Activated CD4-positive, alpha-beta T cell treated with anti-CD3 and anti-CD28 coated beads, Interleukin-2, Interleukin-6, amounts not matched to agents 100 ng/mL and 50 ng/mL, durations not matched to agents 16 hours and 8 hours (primary cell): ENCODE measurements around the gene LRRC74A.

Experiments
- DNase-seq: peaks from one replicate; pipeline ENCODE4 v3.0.0-alpha.2; 2020

Gene LRRC74A

DNA sequence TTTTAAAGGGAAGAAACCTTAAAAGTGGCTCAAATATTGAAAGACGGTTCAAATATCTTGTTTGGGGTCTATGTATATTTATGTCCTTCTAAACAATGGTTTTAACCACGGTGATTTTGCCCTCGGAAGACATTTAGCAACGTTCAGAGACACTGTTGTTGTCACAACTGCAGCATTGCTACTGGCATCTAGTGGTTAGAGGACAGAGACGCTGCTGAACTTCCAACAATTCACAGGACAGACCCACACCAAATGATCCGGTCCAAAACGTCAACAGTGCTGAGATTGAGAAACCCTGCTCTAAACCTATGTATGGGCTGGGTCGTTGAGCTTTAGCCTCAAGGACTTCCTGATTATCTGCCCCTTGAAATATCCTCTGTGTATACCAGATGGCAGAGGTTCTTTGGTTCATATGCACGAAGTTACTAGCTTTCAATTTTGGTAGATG lies 15.2 kb upstream of the LRRC74A start:
- DNase-seq = peak; percentile 45

DNA sequence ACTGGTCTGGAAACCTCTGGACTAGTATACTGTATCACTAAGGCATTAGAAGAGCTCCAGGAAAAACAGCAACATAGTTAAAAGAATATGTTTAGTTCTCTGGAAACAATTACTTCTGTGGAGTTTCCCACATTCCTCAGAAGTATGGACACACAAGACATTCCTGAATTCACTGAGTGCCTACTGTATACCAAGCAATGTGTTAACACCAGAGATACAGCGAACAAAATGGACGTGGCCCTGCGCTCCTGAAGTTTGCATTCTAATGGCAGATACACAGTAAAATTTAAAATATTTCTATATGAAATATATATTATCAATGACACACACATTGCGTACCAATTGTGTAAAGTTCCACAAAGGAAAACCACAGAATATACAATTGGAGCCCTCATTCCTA lies 14.6 kb upstream of the LRRC74A start:
- DNase-seq = no peak

- peak; percentile 24 for DNase-seq
Observed at GRCh38 chr14:76812093-76812421, 14.2 kb upstream of the LRRC74A start.

DNA sequence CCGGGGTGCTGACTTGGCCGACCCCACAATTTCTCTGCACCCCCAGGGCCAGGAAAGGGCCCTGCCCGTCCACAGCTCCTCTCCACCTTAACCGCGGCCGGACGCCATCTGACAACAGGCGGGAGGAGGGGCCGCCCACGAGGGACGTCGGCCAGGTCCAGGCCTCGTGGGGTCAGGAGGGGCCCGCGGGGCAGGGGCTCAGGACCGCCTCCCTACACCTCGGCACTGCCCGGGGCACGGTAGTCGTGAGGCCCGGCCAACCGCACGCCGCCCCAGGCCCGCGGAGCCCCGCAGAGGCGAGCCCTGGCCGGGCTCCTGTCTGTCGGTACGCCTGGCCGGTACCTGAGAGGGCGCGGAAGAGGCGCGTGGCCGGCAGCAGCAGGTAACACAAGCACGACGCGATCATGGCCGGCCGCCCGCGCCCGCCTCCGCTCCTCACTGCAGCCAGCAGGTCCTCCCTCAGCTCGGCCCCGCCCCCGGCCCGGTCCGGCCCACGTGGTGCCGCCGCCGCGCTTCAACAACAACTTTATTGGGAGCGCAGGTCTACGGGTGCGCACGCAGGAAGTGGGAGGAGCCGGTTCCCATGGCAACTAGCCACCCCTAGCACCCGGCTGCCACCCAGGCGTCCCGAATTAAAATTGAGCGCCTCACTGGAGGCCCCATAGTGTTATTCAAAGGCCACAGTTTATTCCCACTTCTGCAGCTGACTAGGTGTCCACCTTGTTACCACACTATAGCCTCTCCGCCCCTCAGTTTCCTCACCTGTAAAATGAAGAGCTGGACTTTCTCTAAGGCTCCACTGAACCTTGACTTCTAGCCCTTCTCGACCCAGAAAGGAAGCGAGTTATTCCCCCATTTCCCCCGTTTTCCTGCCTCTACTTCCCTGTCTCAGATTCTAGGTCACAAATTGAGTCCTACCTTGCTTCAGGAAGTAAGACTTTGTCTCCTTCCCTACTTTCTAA lies 13.5 kb upstream of the LRRC74A start, which contains the start of gene ANGEL1:
Gene ANGEL1 (minus strand): TSS at position 461 of the 962 bp plus-strand sequence. CDS start 55 bp downstream, at position 406.
- peak; percentile 97 for DNase-seq

DNA sequence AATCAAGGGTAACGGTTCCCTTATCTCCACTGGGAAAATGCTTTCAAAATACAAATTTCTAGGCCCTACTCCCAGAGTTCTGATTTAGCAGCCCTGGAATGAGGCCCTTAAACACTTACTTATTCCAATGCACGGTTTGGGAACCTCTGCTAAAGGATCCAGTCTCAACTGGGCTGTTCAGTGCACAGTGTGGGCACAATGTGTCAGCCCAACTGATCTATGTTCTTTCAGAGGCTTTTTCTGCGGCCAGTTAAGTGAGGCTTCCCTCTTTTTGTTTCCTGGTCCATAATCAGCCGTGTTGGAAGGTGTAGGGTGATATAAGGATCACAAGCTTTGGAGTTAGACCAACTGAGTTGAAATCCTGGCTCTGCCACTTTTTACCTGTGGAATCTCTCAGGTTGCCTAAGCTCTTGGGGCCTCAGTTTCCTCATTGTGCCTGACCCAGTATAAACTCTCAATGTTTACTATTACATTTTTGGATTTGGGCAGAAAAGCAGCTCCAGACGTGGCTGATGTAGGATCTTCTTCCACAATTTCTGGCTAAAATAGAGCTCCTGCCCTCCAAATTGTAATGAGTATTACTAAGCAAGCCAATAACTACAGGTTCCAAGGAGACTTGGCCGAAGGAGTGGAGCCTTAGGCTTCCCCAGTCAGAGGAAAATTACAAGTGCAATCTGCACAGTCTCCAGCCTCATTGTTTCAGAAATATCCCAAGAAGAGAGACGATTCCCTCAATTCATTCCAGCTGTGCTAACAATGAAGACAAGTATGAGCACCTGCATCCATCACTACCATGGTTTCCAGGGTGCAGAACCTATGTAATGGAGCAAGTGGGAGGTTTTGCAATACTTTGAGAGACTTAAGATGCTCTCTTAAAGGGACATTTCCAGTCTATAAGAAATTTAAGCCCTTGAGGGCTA lies 11.2 kb upstream of the LRRC74A start:
- DNase-seq = no peak

DNA sequence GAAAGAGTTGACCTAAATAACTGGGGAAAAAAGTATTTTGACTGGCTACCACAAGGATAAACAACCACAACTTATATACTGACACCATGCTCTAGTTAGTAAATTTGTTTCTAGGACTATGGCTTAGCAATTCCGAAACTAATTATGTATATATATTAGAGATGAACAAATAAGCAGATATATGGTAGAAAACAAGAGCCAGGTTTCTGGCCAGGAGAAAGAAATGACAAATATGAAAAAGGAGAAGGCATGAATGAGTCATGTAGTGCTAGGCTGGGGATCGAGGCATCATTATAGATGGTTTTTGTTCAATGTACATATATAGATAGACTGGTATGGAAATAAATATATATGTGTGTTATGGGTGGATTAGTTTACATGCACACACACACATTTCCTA lies 5.5 kb upstream of the LRRC74A start:
- DNase-seq = peak; percentile 13

DNA sequence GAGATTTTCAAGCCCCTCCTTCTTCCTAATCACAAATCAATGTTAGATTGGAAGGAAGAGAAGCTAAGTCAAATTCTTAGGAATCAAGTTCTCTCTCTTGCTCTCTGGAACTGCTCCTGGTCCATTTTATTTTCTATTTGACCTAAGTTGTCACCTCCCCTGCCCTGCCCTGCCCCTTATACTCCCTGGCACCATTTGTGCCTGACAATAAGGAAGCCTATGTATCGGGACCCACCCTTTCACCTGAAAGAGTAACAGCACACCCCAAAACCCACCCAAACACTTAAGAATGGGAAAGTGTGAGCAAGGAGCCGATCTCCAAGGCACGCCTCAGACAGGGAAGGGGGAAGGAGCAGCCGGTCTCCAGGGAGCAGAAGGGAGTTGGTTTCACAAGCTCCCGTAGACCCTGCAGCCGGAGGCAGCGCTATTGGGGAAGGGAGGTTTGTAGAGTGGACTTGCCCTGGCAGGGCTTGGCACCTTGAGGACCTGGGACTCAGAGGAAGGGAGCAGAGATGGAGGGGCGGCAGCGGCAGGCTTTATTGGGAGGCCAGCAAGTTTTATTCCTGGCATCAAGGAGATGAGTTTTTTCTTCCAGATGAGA lies 1.6 kb downstream of the LRRC74A start:
- no peak for DNase-seq

- DNase-seq = no peak
Observed at GRCh38 chr14:76828339-76829012, 2.3 kb downstream of the LRRC74A start.

- DNase-seq = no peak
Observed at GRCh38 chr14:76829013-76829365, 2.8 kb downstream of the LRRC74A start.

DNA sequence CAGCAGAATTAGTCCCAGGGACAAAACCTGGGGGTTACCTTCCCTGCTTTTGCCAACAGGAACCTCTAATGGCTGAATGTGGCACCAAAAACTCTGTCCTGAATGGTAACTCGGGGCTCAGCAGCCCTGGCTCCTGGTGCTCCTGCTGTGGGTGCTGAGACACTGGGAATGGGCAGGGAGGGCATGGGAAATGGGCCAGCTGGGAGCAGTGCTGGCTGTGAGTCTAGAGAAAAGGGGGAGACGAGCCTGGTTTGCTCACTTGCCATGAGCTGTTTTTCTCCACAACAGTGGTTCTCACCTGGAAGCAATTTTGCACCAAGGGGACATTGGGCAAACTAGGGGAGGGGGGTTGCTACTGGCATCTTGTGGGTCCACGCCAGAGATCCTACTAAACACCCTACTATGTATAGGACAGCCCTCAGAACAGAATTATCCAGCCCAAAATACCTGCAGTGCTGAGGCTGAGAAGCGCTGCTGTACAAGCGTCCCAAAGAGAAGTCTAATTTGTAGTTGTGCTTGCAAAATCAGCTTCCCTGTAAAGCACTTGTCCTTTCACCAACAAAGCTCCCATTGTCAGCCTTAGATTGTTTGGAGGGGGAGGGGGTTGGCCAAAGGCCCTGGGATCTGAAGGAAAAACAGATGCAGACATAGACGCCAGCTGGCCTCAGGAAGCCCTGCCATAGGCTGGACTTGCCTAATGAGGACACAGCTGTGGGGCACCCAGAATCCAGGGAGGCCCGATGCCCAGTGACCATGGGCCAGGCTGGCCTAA lies 3.6 kb downstream of the LRRC74A start:
- no peak for DNase-seq

- no peak for DNase-seq
Observed at GRCh38 chr14:76830556-76830955, 4.3 kb downstream of the LRRC74A start.

DNA sequence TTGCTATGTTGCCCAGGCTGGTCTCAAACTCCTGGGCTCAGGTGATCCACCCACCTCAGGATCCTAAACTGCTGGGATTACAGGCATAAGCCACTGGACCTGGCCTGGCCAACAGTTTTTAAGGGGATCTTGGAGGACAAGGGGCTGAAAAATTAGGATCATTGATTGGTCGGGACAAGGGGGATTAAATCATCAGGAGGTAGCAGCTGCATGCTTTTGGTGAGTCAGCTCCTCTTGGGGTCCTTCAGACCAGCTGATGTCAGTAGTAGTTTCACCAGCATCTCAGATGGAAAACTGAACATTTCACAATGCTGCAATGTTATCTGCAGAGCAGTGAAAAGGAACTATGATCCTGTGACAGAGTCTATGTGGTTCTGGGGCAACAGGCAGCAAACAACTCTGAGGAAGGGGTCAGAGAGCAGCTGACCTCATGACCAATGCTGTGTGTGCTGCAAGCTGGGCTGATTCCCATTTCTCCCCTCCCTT lies 6.3 kb downstream of the LRRC74A start:
- no peak for DNase-seq

GRCh38 chr14:76833011-76833410 lies 6.8 kb downstream of the LRRC74A start:
- no peak for DNase-seq

DNA sequence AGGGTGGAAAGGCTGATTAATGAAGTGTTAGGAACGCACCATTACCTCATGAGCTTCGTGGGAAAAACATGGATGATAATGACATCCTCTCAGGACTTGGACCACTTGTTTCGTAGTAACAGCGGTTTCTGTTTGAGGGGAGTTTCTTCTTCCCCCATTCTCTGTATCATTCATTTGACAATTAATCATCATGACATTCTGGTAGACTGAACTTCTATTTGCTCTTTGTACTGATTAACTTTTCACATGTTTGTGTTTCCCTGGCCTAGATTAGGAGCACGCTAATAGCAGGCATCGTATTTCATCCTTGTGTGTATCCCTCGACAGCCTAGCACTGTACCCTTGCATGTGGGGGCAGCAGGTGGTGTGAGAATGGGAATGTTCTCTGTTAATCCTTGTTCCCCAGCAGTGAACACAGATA lies 8.0 kb downstream of the LRRC74A start:
- no peak for DNase-seq

- no peak for DNase-seq
Observed at GRCh38 chr14:76836029-76836630, 9.9 kb downstream of the LRRC74A start.

DNA sequence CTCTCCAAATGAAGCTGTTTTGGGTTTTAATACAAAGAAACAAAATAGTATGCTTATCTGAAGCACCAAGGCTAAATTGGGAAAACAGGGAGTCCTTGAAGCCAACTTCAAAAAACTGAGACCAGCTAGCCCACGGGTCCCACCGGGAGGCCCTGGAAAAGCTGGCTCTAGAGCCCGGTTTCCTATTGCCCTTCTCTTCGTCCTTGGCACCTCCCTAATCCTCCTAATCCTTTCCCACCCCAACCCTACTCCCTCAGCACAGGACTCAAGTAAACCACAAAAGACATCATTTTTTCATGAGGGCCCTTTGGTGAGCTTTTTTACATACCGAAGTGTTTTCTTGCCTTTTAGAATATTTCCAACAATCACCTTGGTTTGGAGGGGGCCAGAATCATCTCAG lies 11.3 kb downstream of the LRRC74A start:
- DNase-seq = no peak

- no peak for DNase-seq
Observed at GRCh38 chr14:76842414-76842813, 16.2 kb downstream of the LRRC74A start.

DNA sequence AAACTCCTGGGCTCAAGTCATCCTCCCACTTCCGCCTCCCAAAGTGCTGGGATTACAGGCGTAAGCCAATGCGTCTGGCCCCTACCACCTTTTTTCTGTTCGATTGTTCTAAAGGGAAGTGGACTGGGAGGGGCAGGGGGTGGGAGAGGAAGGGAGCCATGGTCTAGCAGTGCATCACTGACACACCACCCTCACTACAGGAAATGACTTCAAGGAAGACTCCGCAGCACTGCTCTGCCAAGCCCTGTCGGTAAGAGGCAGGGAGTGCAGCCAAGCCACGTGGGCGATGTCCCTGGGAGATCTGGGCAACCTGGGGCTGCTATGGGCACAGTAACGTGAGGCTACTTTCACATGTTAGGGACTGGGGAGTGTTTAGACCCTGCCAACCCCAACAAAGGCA lies 18.0 kb downstream of the LRRC74A start:
- DNase-seq = peak; percentile 58

DNA sequence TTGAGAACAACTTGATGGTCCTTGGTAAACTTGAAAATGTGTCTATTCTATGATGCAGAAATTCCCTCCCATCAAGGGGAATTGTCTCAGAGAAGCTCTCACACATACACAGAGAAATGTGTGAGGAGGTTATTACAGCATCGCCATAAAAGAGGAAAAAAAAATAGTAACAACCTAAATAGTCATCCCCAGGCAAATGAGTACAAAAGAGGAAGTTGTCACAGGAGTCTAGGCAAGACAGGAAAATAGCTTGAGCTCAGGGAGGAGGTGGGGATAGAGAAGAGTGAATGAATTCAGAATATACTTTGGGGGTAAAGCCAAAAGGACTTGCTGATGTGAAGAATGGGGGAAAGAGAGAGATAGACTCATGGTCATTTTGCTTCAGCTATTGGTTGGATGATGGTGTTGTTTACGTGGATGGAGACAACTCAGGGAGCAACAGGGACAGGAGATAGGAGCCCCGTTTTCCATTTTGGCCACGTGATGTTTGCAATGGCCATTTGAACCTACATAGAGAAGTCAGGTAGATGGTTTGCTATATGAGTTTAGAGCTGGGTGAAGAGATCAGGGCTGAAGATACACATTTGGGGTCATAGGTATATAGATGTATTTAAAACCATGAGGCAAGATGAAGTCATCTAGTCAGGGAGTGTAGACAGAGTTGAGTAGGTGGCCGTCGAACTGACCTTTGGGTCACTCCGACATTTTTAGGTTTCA lies 20.3 kb downstream of the LRRC74A start:
- DNase-seq = no peak

GRCh38 chr14:76848879-76849278 lies 22.7 kb downstream of the LRRC74A start:
- no peak for DNase-seq

DNA sequence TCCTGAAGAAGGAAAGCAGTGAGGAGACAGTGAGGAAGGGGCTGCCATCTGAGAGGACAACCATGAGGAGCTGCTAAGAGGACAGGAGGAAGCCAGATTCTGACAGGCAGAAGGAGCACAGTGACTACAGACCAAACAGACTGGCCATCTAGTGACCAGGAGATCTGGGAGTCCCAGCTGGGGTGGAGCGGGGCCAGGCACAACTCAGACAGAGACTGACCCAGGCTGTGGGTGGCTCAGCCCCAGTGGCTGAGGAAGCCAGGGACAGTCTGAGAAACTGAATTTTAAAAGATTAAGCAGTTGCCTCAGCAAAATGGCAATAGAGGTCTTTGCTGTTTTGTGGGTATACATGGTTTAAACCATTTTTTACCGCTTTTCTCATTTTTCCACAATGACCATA lies 28.9 kb downstream of the LRRC74A start:
- no peak for DNase-seq
